ENCODE measurements around the gene YAE1. TPM values are rescaled to one million over a fixed set of nuclear protein-coding genes. Genes with fewer than 3 reads are reported as not detected.

The YAE1 gene
- total and polyA plus RNA-seq, 2 experiments from 2014 or later, result 30.5 to 107 TPM

- TF ChIP-seq REST (IDR thresholded peaks at IDR 0.05; ENCODE audit: unreplicated experiment), result no peak
- TF ChIP-seq NANOG (IDR thresholded peaks at IDR 0.05; ENCODE audit: borderline replicate concordance), result no peak
- no peak for TF ChIP-seq ZNF331 (CRISPR knock-in tag; IDR thresholded peaks at IDR 0.05; ENCODE audit: low read depth)
- TF ChIP-seq JUNB (IDR thresholded peaks at IDR 0.05; ENCODE audit: unreplicated experiment), result no peak
- no peak for TF ChIP-seq CTCF (conservative IDR thresholded peaks at IDR 0.05; ENCODE audit: low read depth in 2 of 2)
- no peak for TF ChIP-seq ETS1 (IDR thresholded peaks at IDR 0.05)
- no peak for TF ChIP-seq POLR2AphosphoS5 (IDR thresholded peaks at IDR 0.05; ENCODE audit: low read depth)
Measured at GRCh38 chr7:39607865-39608264, 41.7 kb downstream of the YAE1 start (continued).

- no peaks in the 10 kb centered on the region for H3F3A ChIP-seq (replicated peaks; ENCODE audit: low read depth)
- H3K27me3 Mint-ChIP-seq (ENCODE audit: insufficient read depth, low read depth, poor library complexity), result peaks cover 6% of the 10 kb centered on the region
- no peak overlapping the region for H3K27ac ChIP-seq (ENCODE audit: low read depth)
- no peaks in the 10 kb centered on the region for H4K20me1 ChIP-seq (replicated peaks; ENCODE audit: insufficient read depth)
- H2AFZ ChIP-seq, result no peak overlapping the region
- DNase-seq (ENCODE audit: low spot score), result peak; percentile 9
- 0 out of 2 replicates have a peak, but pooled peaks cover 3% of the 10 kb centered on the region for H3K9me2 ChIP-seq (ENCODE audit: insufficient read depth)
- peaks cover 12% of the 10 kb centered on the region; the same call in 2 of the 3 replicates for H3K4me1 Mint-ChIP-seq
- H3K4me3 ChIP-seq, result no peak overlapping the region
- H3K36me3 ChIP-seq (ENCODE audit: insufficient read depth), result no peaks in the 10 kb centered on the region
- no peak overlapping the region for H3K4me2 ChIP-seq
- no peaks in the 10 kb centered on the region for H3K36me3 Mint-ChIP-seq (ENCODE audit: low read depth)
- no peak for ATAC-seq
- no peak overlapping the region for H3K4me3 Mint-ChIP-seq
- no peaks in the 10 kb centered on the region for H3K79me2 ChIP-seq (replicated peaks; ENCODE audit: insufficient read depth)
- no peaks in the 10 kb centered on the region for H3K9me3 Mint-ChIP-seq
- H3K4me1 ChIP-seq (ENCODE audit: insufficient read depth), result no peaks in the 10 kb centered on the region; the same call in none of the 2 replicates
- no peak overlapping the region for H3K27ac Mint-ChIP-seq
- H3K27me3 ChIP-seq (ENCODE audit: insufficient read depth), result peaks cover 18% of the 10 kb centered on the region
- TF ChIP-seq POLR2AphosphoS5 (IDR thresholded peaks at IDR 0.05; ENCODE audit: low read depth) (no peak), STAT1 (IDR thresholded peaks at IDR 0.05; ENCODE audit: unreplicated experiment) (no peak), REST (IDR thresholded peaks at IDR 0.05; ENCODE audit: unreplicated experiment) (no peak), CTCF (conservative IDR thresholded peaks at IDR 0.05; ENCODE audit: low read depth in 2 of 2) (no peak), NANOG (IDR thresholded peaks at IDR 0.05; ENCODE audit: borderline replicate concordance) (no peak), ETS1 (IDR thresholded peaks at IDR 0.05) (no peak), ZNF114 (CRISPR knock-in tag; IDR thresholded peaks at IDR 0.05) (no peak), CREB1 (CRISPR knock-in tag; IDR thresholded peaks at IDR 0.05; ENCODE audit: low read depth) (no peak), JUNB (IDR thresholded peaks at IDR 0.05; ENCODE audit: unreplicated experiment) (no peak), EZH2phosphoT487 (IDR thresholded peaks at IDR 0.05; ENCODE audit: unreplicated experiment) (no peak), ZNF331 (CRISPR knock-in tag; IDR thresholded peaks at IDR 0.05; ENCODE audit: low read depth) (no peak), EZH2 (IDR thresholded peaks at IDR 0.05; ENCODE audit: low read depth, unreplicated experiment) (no peak)
Measured at GRCh38 chr7:39608278-39608677, 42.1 kb downstream of the YAE1 start.

Data from GM23338 (cell line).